ENCODE results near the gene ADCY3. TPM values are rescaled to one million over a fixed set of nuclear protein-coding genes. Genes with fewer than 3 reads are reported as not detected.

Gene ADCY3
- total RNA-seq, 1 experiment from 2014 or later, result 39.5 TPM

GRCh38 chr2:24939353-24939752 is 19.3 kb upstream of the ADCY3 start:
- H3K4ac ChIP-seq (ENCODE audit: low read depth, low read length), result no peak overlapping the region
- no peak overlapping the region for H2AFZ ChIP-seq (ENCODE audit: low read length)
- no peak for TF ChIP-seq CTCF (conservative IDR thresholded peaks at IDR 0.05)
- H2BK120ac ChIP-seq (ENCODE audit: low read depth, low read length, poor library complexity, severe bottlenecking), result no peak overlapping the region
- no peaks in the 10 kb centered on the region for H3K79me2 ChIP-seq (ENCODE audit: insufficient read depth, low read length)
- no peak overlapping the region for H3K18ac ChIP-seq (ENCODE audit: insufficient read length, low read depth, low read length)
- H3K4me2 ChIP-seq (ENCODE audit: insufficient read depth, insufficient read length, low read length), result no peak overlapping the region
- H4K20me1 ChIP-seq (ENCODE audit: control insufficient read depth, insufficient read depth, insufficient read length), result no peaks in the 10 kb centered on the region
- H3K56ac ChIP-seq (ENCODE audit: insufficient read length, low read depth, low read length), result no peak overlapping the region
- no peak overlapping the region for H3K9ac ChIP-seq (ENCODE audit: extremely low read depth, insufficient read length, low read length)
- H3K14ac ChIP-seq (ENCODE audit: insufficient read depth, low read length), result no peak overlapping the region; the same call in 1 of the 2 replicates
- Mint-ChIP-seq H3K27me3 (ENCODE audit: low read depth) (no peaks in the 10 kb centered on the region; the same call in 1 of the 2 replicates), H3K4me3 (no peak overlapping the region), H3K36me3 (ENCODE audit: insufficient read depth in 1 of 3, low read depth in 3 of 3) (peaks cover 0 to 2% (median 0%) of the 10 kb centered on the region in 3 experiments; a peak in 2 of 7 replicates), H3K9me3 (no peaks in the 10 kb centered on the region), H3K4me1 (no peaks in the 10 kb centered on the region), H3K27ac (no peak overlapping the region)
- H3K79me1 ChIP-seq (ENCODE audit: insufficient read depth, low read depth, low read length, poor library complexity, severe bottlenecking), result no peaks in the 10 kb centered on the region
- H3K23ac ChIP-seq (ENCODE audit: insufficient read length, low read depth, low read length), result no peak overlapping the region
- DNase-seq, result no peak
- H4K91ac ChIP-seq (ENCODE audit: insufficient read length, low read depth, low read length), result no peak overlapping the region
- no peak overlapping the region for H2BK5ac ChIP-seq (ENCODE audit: insufficient read length, low read length)
- H3K27ac ChIP-seq (ENCODE audit: insufficient read length, low read depth, low read length), result no peak overlapping the region
- H2BK12ac ChIP-seq (ENCODE audit: insufficient read length, low read depth, low read length), result no peak overlapping the region
- no peak overlapping the region for H3T11ph ChIP-seq (ENCODE audit: low read length)
- H3K9me3 ChIP-seq (ENCODE audit: control insufficient read depth, low read depth, low read length), result no peaks in the 10 kb centered on the region
- no peaks in the 10 kb centered on the region for H3K27me3 ChIP-seq (ENCODE audit: insufficient read depth, low read length)
- H3K23me2 ChIP-seq (ENCODE audit: insufficient read length, low read depth, low read length, poor library complexity, severe bottlenecking), result no peaks in the 10 kb centered on the region
- no peak overlapping the region for H2BK20ac ChIP-seq (ENCODE audit: low read depth, low read length, poor library complexity, severe bottlenecking)
- no peak overlapping the region for H2AK5ac ChIP-seq (ENCODE audit: insufficient read length, low read length)
- no peak overlapping the region for H4K5ac ChIP-seq (ENCODE audit: insufficient read length, low read depth, low read length)
- WGBS (ENCODE audit: extremely low coverage, insufficient read length, low lambda C conversion rate), result no CpG with 5 or more reads among the region's 6 CpGs
- no peak overlapping the region for H4K8ac ChIP-seq (replicated peaks; ENCODE audit: insufficient read length, low read depth, low read length)
- H3K4me1 ChIP-seq (ENCODE audit: insufficient read depth, low read length), result no peaks in the 10 kb centered on the region
- no peak overlapping the region for H2BK15ac ChIP-seq (ENCODE audit: low read depth, low read length)

All from H9 (cell line).